ENCODE measurements around the gene IFT20. TPM values are rescaled to one million over a fixed set of nuclear protein-coding genes. Genes with fewer than 3 reads are reported as not detected.
A peak's percentile ranks its signal among the peaks of the same experiment; 100 is the strongest.
"Not testable (repeated sequence)": the region's sequence is repeated elsewhere in the genome, so short reads cannot be mapped to it uniquely, and the experiment has no call there.

The IFT20 gene
- total RNA-seq, 2 experiments from 2014 or later = 17.9 to 18.1 TPM

DNA sequence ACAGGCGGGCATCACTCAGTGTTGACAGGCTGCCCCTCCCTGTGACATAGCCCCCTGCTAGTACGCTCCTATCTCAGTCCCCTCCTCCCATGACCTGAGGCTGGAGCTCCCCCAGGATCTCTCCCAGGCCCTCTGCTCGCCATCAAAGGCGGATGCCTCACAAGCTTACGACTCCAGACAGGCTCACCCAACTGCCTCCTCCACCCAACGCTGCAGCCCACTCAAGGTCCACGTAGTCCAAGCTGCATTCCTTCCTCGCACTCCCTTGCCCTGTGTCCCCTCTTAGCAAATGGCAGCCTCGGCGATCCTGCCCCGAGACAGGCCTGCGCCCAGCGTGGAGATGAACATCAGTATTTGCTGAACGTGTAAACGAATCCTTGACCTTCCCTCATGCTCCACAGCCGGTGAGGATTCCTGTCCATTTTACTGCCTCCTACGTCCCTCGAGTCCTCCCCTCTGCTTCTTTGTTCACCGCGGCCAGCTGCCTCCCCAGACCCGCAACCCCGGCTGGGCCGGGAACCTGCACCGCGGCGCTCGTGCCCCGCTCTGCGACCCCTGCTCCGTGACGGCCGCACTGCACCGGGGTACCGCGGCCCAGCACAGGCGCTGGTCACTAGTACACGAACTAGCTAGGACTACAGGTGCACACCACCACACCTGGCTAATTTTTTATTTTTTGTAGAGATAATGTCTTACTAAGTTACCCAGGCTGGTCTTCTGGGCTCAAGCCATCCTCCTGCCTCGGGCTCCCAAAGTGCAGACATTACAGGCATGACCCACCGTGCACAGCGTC is 17.1 kb downstream of the IFT20 start:
- Mint-ChIP-seq H3K27me3 (ENCODE audit: low read depth) (no peaks in the 10 kb centered on the region), H3K4me3 (peak overlapping the region; percentile 81), H3K4me1 (ENCODE audit: low read depth) (peaks cover 24% of the 10 kb centered on the region), H3K36me3 (ENCODE audit: low read depth) (peaks cover 15% of the 10 kb centered on the region), H3K9me3 (no peaks in the 10 kb centered on the region), H3K27ac (peak overlapping the region; percentile 65)
- intact Hi-C loops (cut with micrococcal nuclease) = loop anchor here (2.0 to 5.0 kb wide), 4 partner anchors 23 to 234 kb away; partner anchors contain the start of genes POLDIP2 and UNC119
- CTCF ChIA-PET = interaction anchor here (1.1 to 1.2 kb wide), 2 partner anchors 17 to 67 kb away, joined by 4 to 6 read pairs; partner anchors contain the start of genes IFT20 and TNFAIP1
- no peak for DNase-seq

DNA sequence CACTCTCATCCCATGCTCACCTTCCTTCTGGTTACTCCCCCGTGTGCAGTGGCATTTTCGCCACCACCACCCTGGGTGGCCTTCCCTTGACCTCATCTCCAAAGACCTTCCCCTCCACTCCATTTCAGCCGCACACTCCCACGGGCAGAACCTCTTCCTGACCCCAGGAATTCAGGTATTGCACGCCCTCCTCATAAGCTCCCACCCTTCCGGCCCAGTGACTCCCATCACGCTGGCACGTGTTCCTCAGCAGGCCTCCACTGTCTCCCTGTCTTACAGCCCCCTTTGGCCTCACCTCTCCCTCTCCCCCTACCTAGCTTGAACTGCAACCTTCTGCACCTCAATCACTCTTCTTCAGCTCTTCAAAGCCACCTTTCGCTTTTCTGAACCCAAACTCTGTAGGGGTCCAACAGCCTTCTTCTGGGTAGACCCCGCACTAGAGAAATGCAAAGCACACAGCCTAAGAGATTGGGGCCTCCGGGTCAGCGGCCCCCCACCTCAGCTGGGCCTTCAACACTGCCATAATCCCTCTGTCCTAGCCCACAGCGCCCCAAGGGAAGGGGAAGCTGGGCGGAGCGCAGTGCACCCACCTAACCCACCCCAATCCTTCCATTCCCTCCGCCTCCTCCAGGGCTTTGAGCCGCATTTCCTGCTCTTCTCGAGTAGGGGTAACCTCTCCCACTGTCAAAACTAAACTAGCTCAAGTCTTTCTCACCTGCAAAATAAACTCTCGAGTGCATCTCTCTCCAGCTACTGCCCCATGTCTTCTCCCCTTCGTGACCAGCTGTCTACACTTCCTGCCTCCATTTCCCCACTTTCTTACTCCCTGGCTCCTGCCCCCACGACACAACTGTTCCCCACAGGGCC is 17.9 kb downstream of the IFT20 start:
- H3K4me1 Mint-ChIP-seq (ENCODE audit: low read depth) = peaks cover 24% of the 10 kb centered on the region
- peaks cover 12% of the 10 kb centered on the region for H3K36me3 Mint-ChIP-seq (ENCODE audit: low read depth)
- no peak for DNase-seq
- intact Hi-C loops (cut with micrococcal nuclease) = loop anchor here (5.0 kb wide), 3 partner anchors 40 to 235 kb away; partner anchors contain the start of genes POLDIP2 and UNC119
- no peaks in the 10 kb centered on the region for H3K9me3 Mint-ChIP-seq
- H3K27ac Mint-ChIP-seq = no peak overlapping the region
- CTCF ChIA-PET = interaction anchor here (1.1 to 1.2 kb wide), 2 partner anchors 18 to 66 kb away, joined by 4 to 6 read pairs; partner anchors contain the start of genes IFT20 and TNFAIP1
- peak overlapping the region; percentile 81 for H3K4me3 Mint-ChIP-seq
- H3K27me3 Mint-ChIP-seq (ENCODE audit: low read depth) = no peaks in the 10 kb centered on the region

DNA sequence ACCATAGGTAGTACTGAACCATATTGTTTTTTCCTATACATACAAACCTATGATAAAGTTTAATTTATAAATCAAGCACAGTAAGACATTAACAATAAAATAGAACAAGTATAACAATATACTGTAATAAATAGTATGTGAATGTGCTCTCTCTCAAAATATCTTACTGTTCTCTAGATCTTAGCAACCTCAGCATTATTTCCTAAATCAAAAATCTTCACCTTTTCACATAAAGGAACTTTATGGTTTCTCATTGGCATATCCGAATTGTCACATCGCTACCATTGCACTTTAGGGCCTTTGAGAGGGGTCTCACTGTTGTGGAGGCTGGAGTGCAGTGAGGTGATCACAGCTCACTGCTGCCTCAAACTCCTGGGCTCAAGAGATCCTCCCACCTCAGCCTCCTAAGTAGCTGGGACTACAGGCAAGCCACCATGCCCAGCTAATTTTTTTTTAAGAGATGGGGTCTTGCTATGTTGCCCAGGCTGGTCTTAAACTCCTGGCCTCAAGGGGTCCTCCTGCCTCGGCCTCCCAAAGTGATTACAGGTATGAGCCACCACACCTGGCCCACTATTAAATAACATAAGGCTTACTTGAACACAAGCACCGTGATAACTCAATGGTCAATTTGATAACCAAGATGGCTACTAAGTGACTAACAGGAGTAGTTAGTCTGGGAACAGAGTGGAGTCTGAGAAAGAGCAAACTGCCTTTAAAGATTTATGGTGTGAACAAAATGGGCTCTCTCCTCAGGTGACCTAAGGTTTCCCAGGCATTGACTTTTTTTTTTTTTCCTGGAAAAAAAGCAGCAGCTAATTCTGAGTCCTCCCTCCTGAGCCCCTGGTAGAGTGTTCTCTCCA is 19.2 kb downstream of the IFT20 start:
- intact Hi-C loops (cut with micrococcal nuclease) = loop anchor here (5.0 kb wide), 3 partner anchors 41 to 236 kb away; partner anchors contain the start of genes POLDIP2 and UNC119
- H3K27ac Mint-ChIP-seq = no peak overlapping the region
- CTCF ChIA-PET = no interaction called here

DNA sequence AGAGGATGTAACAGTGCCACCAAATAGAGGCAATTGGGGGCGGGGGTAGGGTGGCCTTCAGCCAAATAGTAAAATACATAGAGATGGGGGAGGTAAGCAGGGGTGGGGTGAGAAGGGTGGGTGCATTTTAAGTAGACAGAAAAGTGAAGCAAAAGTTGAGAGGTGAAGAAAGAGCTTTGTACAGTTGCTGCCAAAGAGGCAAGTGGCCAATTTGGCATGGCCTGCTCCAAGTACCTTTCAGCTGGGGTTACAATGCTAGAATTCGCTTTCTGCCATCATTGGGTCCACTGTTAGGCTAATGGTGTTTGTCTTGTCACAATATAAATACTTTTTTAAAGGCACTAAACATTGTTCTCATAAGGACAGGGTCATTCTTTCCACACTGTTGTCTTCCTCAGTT is 21.4 kb downstream of the IFT20 start:
- no peaks in the 10 kb centered on the region for H3K27me3 Mint-ChIP-seq (ENCODE audit: low read depth)
- no peak overlapping the region for H3K27ac Mint-ChIP-seq
- no peaks in the 10 kb centered on the region for H3K36me3 Mint-ChIP-seq (ENCODE audit: low read depth)
- peaks cover 9% of the 10 kb centered on the region for H3K4me1 Mint-ChIP-seq (ENCODE audit: low read depth)
- intact Hi-C loops (cut with micrococcal nuclease) = no loop called here
- H3K9me3 Mint-ChIP-seq = no peaks in the 10 kb centered on the region
- no peak for DNase-seq
- CTCF ChIA-PET = no interaction called here
- H3K4me3 Mint-ChIP-seq = no peak overlapping the region

More for the DNA sequence above, 19.2 kb downstream of the IFT20 start:
- Mint-ChIP-seq H3K4me1 (ENCODE audit: low read depth) (peaks cover 19% of the 10 kb centered on the region), H3K9me3 (no peaks in the 10 kb centered on the region), H3K27me3 (ENCODE audit: low read depth) (no peaks in the 10 kb centered on the region), H3K4me3 (peak overlapping the region; percentile 5), H3K36me3 (ENCODE audit: low read depth) (peaks cover 10% of the 10 kb centered on the region)
- no peak for DNase-seq

DNA sequence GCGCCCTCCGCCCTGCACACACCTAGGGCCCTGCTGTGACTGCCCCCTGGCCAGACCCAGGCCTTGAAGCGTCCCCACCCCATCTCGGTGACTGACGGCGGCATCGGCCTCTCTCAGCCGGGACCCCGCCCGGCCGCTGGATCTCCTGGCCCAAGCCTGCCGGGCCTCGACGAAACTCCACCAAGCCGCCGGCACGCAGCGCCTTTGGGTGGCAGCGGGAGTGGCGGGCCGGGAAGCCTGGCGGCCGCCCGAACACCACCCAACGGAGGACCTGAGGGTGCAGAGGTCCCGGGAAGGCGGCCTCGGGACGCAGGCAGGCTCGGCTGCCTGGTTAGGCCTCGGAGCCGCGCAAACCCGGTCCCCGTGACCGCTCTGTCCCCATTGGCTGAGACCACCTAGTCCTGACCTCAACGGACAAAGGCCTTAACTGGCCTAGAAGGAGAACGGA is 28.3 kb downstream of the IFT20 start:
- no peak for DNase-seq
- peaks cover 20% of the 10 kb centered on the region for H3K27me3 Mint-ChIP-seq (ENCODE audit: low read depth)
- CTCF ChIA-PET = no interaction called here

DNA sequence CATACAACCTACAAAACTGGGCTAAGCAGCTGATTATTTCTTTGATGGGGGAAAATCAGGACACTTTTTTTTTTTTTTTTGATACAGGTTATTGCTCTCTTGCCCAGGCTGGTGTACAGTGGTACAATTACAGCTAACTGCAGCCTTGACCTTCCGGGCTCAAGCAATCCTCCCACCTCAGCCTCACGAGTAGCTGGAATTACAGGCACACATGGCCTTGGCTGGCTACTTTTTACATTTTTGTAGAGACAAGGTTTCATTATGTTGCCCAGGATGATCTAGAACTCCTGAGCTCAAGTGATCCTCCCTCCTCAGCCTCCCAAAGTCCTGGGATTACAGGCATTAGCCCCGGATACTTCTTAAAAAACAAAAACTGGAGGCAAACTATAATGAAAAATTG is 36.8 kb downstream of the IFT20 start:
- H3K36me3 Mint-ChIP-seq (ENCODE audit: low read depth) = no peaks in the 10 kb centered on the region
- H3K9me3 Mint-ChIP-seq = no peaks in the 10 kb centered on the region
- peaks cover 2% of the 10 kb centered on the region for H3K27me3 Mint-ChIP-seq (ENCODE audit: low read depth)
- H3K4me1 Mint-ChIP-seq (ENCODE audit: low read depth) = peaks cover 16% of the 10 kb centered on the region
- no peak overlapping the region for H3K27ac Mint-ChIP-seq
- DNase-seq = no peak
- intact Hi-C loops (cut with micrococcal nuclease) = no loop called here
- H3K4me3 Mint-ChIP-seq = no peak overlapping the region
- CTCF ChIA-PET = interaction anchor here (0.6 to 0.7 kb wide), 2 partner anchors 10 to 112 kb away, joined by 3 read pairs; no protein-coding TSS in a partner anchor

More for the DNA sequence above, 28.3 kb downstream of the IFT20 start:
- Mint-ChIP-seq H3K27ac (no peak overlapping the region), H3K4me1 (ENCODE audit: low read depth) (no peaks in the 10 kb centered on the region), H3K36me3 (ENCODE audit: low read depth) (no peaks in the 10 kb centered on the region), H3K9me3 (no peaks in the 10 kb centered on the region), H3K4me3 (no peak overlapping the region)
- intact Hi-C loops (cut with micrococcal nuclease) = no loop called here

DNA sequence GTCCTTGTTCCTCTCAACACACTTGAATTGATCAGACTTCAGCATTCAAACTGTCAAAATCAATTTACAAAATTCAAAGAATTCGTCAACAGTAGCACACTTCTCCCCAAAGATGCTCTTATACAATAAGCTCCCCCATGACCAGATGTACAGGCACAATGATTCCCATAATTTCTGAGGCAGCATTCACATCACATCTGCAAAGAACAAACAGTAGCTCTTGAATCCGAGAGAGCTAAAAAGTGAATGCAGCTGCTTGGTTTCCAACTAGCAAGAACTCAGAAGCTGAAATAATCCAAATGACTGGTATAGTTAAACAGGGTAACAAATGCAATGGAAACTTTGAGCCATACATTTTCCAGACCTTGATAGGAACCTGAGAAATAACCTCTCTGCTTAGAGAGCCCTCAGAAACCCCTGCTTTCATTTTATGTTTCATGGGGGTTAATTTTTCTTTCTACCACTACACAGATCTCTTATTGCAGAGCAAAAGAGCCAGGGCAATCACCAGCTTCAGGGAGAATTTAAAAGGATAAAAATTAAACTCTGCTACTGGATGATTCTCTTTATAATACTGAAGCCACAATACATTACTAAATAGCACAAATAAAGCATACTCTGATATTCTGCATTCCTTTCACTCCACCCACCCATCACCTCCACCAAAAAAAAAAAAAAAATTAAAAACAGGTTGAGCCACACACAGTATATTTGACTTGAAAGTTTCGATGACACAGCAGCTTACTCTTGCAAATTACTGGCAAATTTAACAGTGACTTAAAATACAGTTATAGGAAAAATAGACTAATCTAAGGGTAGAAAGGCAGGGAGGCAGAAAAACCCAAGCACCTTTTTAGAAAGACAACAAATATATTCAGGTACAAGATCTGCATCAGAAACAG is 39.3 kb downstream of the IFT20 start:
- peak overlapping the region; percentile 56 for H3K27ac Mint-ChIP-seq
- H3K27me3 Mint-ChIP-seq (ENCODE audit: low read depth) = peaks cover 4% of the 10 kb centered on the region

DNA sequence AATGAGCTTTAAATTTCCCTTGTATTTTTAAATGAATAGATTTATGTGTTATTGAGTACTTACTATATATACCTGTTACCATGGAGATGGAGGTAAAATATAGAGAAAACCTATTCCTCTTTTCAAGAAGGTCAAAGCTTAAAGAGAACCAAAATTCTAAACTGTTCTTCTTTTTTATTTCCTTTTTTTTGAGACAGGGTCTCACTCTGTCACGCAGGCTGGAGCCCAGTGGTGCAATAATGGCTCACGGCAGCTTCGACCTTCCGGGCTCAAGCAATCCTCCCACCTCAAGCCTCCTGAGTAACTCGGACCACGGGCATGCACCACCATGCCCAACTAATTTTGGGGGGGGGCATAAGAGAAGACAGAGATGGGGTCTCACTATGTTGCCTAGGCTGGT is 41.3 kb downstream of the IFT20 start:
- H3K36me3 Mint-ChIP-seq (ENCODE audit: low read depth) = no peaks in the 10 kb centered on the region
- CTCF ChIA-PET = interaction anchor here (0.5 kb wide), 1 partner anchor 10 kb away, joined by 5 read pairs; no protein-coding TSS in a partner anchor
- H3K27ac Mint-ChIP-seq = no peak overlapping the region
- H3K9me3 Mint-ChIP-seq = no peaks in the 10 kb centered on the region
- intact Hi-C loops (cut with micrococcal nuclease) = loop anchor here (2.0 kb wide), 1 partner anchor 25 kb away; the partner anchor contains the start of gene TMEM97
- H3K27me3 Mint-ChIP-seq (ENCODE audit: low read depth) = peaks cover 4% of the 10 kb centered on the region
- no peak for DNase-seq
- H3K4me1 Mint-ChIP-seq (ENCODE audit: low read depth) = peaks cover 16% of the 10 kb centered on the region
- H3K4me3 Mint-ChIP-seq = no peak overlapping the region

More for the DNA sequence above, 39.3 kb downstream of the IFT20 start:
- CTCF ChIA-PET = interaction anchor here (0.6 to 0.8 kb wide), 3 partner anchors 24 to 62 kb away, joined by 3 read pairs; partner anchors contain the start of gene TNFAIP1
- no peak for DNase-seq
- Mint-ChIP-seq H3K4me1 (ENCODE audit: low read depth) (peaks cover 16% of the 10 kb centered on the region), H3K4me3 (no peak overlapping the region), H3K36me3 (ENCODE audit: low read depth) (no peaks in the 10 kb centered on the region), H3K9me3 (no peaks in the 10 kb centered on the region)
- intact Hi-C loops (cut with micrococcal nuclease) = loop anchor here (1.0 to 2.0 kb wide), 2 partner anchors 18 to 23 kb away; partner anchors contain the start of gene TMEM97

DNA sequence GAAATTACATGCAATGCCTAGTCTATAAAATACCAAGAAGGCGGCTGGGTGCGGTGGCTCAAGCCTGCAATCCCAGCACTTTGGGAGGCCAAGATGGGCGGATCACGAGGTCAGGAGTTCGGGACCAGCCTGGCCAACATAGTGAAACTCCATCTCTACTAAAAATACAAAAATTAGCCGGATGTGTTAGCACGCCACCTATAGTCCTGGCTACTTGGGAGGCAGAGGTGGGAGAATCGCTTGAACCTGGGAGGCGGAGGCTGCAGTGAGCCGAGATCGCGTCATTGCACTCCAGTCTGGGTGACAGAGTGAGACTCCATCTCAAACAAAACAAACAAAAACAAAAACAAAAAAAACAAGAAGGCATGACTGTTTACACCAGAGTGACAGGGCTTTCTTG is 42.4 kb downstream of the IFT20 start:
- DNase-seq; intact Hi-C loops (cut with micrococcal nuclease); H3K9me3 Mint-ChIP-seq; H3K27ac Mint-ChIP-seq; H3K4me3 Mint-ChIP-seq; H3K36me3 Mint-ChIP-seq (ENCODE audit: low read depth); CTCF ChIA-PET; H3K27me3 Mint-ChIP-seq (ENCODE audit: low read depth): not testable (repeated sequence)
- peaks cover 16% of the 10 kb centered on the region for H3K4me1 Mint-ChIP-seq (ENCODE audit: low read depth)

DNA sequence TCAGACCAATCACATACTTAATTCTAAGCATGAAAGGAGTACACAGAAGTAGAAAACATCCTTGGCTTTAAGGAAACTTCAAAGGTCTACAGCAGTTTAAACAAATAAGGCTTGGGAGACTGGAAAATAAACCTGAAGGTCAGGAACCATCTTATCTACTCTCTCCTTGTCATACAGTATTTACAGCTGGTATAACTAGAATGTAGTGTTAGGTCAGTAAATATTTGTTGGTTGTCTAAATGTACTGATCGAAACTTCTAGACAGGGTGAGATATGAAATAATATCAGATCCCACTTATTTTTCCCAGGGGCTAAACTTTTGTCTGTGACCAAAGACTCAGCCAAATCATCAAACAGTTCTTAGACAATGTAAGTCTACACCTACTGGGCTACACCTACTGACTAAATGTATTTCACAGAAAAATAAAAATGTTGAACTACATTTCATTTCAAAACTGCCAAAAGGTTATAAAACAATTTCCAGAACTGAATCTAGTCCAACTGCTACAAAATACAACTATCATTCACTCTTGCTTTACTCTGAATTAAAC is 43.4 kb downstream of the IFT20 start:
- Mint-ChIP-seq H3K4me3 (no peak overlapping the region), H3K4me1 (ENCODE audit: low read depth) (peaks cover 14% of the 10 kb centered on the region), H3K27me3 (ENCODE audit: low read depth) (peaks cover 6% of the 10 kb centered on the region), H3K36me3 (ENCODE audit: low read depth) (no peaks in the 10 kb centered on the region), H3K9me3 (no peaks in the 10 kb centered on the region), H3K27ac (no peak overlapping the region)
- CTCF ChIA-PET = no interaction called here
- intact Hi-C loops (cut with micrococcal nuclease) = no loop called here
- DNase-seq = no peak
